RWPE2 (cell line): ENCODE data around the gene DCP1B.

ENCODE experiments used
- ATAC-seq: fragments of 200-7000 bp; cut with Tn5 transposase; 3 replicates; pipeline ENCODE4 v1.9.1; 2021; ENCODE audit warnings: low read depth
- DNase-seq: peaks from one replicate; pipeline ENCODE4 v3.0.0-alpha.2; 2020; ENCODE audit warnings: low spot score
- H3K27ac ChIP-seq: fragments of 450-650 bp; 2 replicates; pipeline ENCODE4 v1.5.1; 2017; ENCODE audit warnings: mild to moderate bottlenecking; ENCODE audit not compliant: poor library complexity, severe bottlenecking
- H3K27me3 ChIP-seq: fragments of 250-450 bp; sonication (Bioruptor Pico); 2 replicates; pipeline ENCODE4 v1.5.1; 2021; ENCODE audit warnings: mild to moderate bottlenecking, moderate library complexity; ENCODE audit not compliant: insufficient read depth, poor library complexity, severe bottlenecking
- H3K36me3 ChIP-seq: fragments of 250-450 bp; sonication (Bioruptor Pico); 2 replicates; pipeline ENCODE4 v1.5.1; 2020; ENCODE audit warnings: low read depth, mild to moderate bottlenecking, moderate library complexity
- H3K4me1 ChIP-seq: fragments of 250-450 bp; sonication (Bioruptor Pico); 2 replicates; pipeline ENCODE4 v1.5.1; 2021; ENCODE audit warnings: mild to moderate bottlenecking, moderate library complexity; ENCODE audit not compliant: insufficient read depth, poor library complexity, severe bottlenecking
- H3K4me3 ChIP-seq: fragments of 250-450 bp; sonication (Bioruptor Pico); 2 replicates; pipeline ENCODE4 v1.5.1; 2021; ENCODE audit warnings: mild to moderate bottlenecking, moderate library complexity; ENCODE audit not compliant: severe bottlenecking
- H3K9me3 ChIP-seq: fragments of 250-450 bp; sonication (Bioruptor Pico); 2 replicates; pipeline ENCODE4 v1.5.1; 2021; ENCODE audit warnings: mild to moderate bottlenecking, moderate library complexity; ENCODE audit not compliant: severe bottlenecking
- CTCF ChIP-seq: fragments of 450-650 bp; IDR thresholded peaks from one replicate; pipeline ENCODE4 v1.5.1; 2017; ENCODE audit warnings: mild to moderate bottlenecking, moderate library complexity; ENCODE audit not compliant: poor library complexity, severe bottlenecking

Gene DCP1B

GRCh38 chr12:1935700-1936378 is 68.4 kb downstream of the DCP1B start:
- no peaks in the 10 kb centered on the region for H3K27me3 ChIP-seq
- TF ChIP-seq CTCF, result no peak
- no peaks in the 10 kb centered on the region for H3K9me3 ChIP-seq
- H3K4me3 ChIP-seq, result no peak overlapping the region
- ATAC-seq, result no peak
- H3K27ac ChIP-seq, result no peak overlapping the region
- no peaks in the 10 kb centered on the region for H3K36me3 ChIP-seq
- H3K4me1 ChIP-seq, result no peaks in the 10 kb centered on the region
- DNase-seq, result no peak

GRCh38 chr12:1935242-1935641 is 69.0 kb downstream of the DCP1B start:
- TF ChIP-seq CTCF, result no peak
- H3K27me3 ChIP-seq, result no peaks in the 10 kb centered on the region
- ATAC-seq (no peak), DNase-seq (no peak)
- H3K36me3 ChIP-seq, result no peaks in the 10 kb centered on the region
- no peaks in the 10 kb centered on the region for H3K9me3 ChIP-seq
- H3K4me1 ChIP-seq, result no peaks in the 10 kb centered on the region
- H3K27ac ChIP-seq, result no peak overlapping the region
- H3K4me3 ChIP-seq, result no peak overlapping the region

GRCh38 chr12:1934831-1935230 is 69.4 kb downstream of the DCP1B start:
- no peak for TF ChIP-seq CTCF
- no peak for ATAC-seq
- no peak overlapping the region for H3K4me3 ChIP-seq
- no peak for DNase-seq
- H3K36me3 ChIP-seq, result no peaks in the 10 kb centered on the region
- no peaks in the 10 kb centered on the region for H3K27me3 ChIP-seq
- H3K9me3 ChIP-seq, result no peaks in the 10 kb centered on the region
- no peak overlapping the region for H3K27ac ChIP-seq
- H3K4me1 ChIP-seq, result no peaks in the 10 kb centered on the region

- no peak overlapping the region for H3K27ac ChIP-seq
- no peak overlapping the region for H3K4me3 ChIP-seq
- ATAC-seq, result no peak
- no peaks in the 10 kb centered on the region for H3K36me3 ChIP-seq
- no peak for DNase-seq
- H3K27me3 ChIP-seq, result no peaks in the 10 kb centered on the region
- no peak for TF ChIP-seq CTCF
- H3K4me1 ChIP-seq, result no peaks in the 10 kb centered on the region
- H3K9me3 ChIP-seq, result no peaks in the 10 kb centered on the region
These were observed 70.2 kb downstream of the DCP1B start for GRCh38 chr12:1934068-1934467.

GRCh38 chr12:1933342-1934051 is 70.8 kb downstream of the DCP1B start:
- DNase-seq (no peak), ATAC-seq (no peak)
- Histone ChIP-seq H3K27me3 (no peaks in the 10 kb centered on the region), H3K27ac (no peak overlapping the region), H3K4me1 (no peaks in the 10 kb centered on the region), H3K4me3 (no peak overlapping the region), H3K9me3 (no peaks in the 10 kb centered on the region), H3K36me3 (no peaks in the 10 kb centered on the region)
- TF ChIP-seq CTCF, result no peak
